ENCODE measurements around the gene RPL32. TPM values are rescaled to one million over a fixed set of nuclear protein-coding genes. Genes with fewer than 3 reads are reported as not detected.

RPL32 gene
- total and polyA plus RNA-seq, 2 donors from 2014 or later, result 1,227 to 2,612 TPM

GRCh38 chr3:12785096-12785495 lies 56.3 kb downstream of the RPL32 start:
- no peaks in the 10 kb centered on the region for H3K9me3 ChIP-seq (ENCODE audit: control insufficient read depth in 2 of 3, insufficient read depth in 1 of 3, low read length in 3 of 3)
- intact Hi-C loops (cut with DNase I), result no loop called here
- no peak overlapping the region for H3K4me3 ChIP-seq (ENCODE audit: low read length in 3 of 3)
- H3K4me1 ChIP-seq (ENCODE audit: control insufficient read depth in 2 of 3, insufficient read depth in 2 of 3, low read depth in 1 of 3, low read length in 3 of 3), result no peaks in the 10 kb centered on the region
- no peak overlapping the region for H3K27ac ChIP-seq (ENCODE audit: low read depth in 2 of 2, low read length in 2 of 2)
- FAIRE-seq (no peak), DNase-seq (no peak)
- no peak for TF ChIP-seq CTCF (IDR thresholded peaks at IDR 0.05; ENCODE audit: borderline replicate concordance, extremely low read depth, insufficient read depth)
- H3K36me3 ChIP-seq (ENCODE audit: control insufficient read depth in 2 of 3, insufficient read depth in 3 of 3, low read length in 3 of 3), result no peaks in the 10 kb centered on the region
- no peaks in the 10 kb centered on the region for H3K27me3 ChIP-seq (ENCODE audit: control insufficient read depth, insufficient read depth, low read length)
- H3K9ac ChIP-seq (ENCODE audit: low read length in 3 of 3), result no peak overlapping the region

Other genes starting within 250 kb of the RPL32 start
- 79.6 TPM for gene RAF1, start 177.4 kb downstream of the RPL32 start, total RNA-seq
- gene RAF1, start 177.4 kb downstream of the RPL32 start, polyA plus RNA-seq (ENCODE audit: insufficient read depth, low read depth, low replicate concordance), result 53.0 TPM
- gene TMEM40, start 82.3 kb downstream of the RPL32 start, total RNA-seq, result not detected
- 0.52 TPM for gene TMEM40, start 82.3 kb downstream of the RPL32 start, polyA plus RNA-seq (ENCODE audit: insufficient read depth, low read depth, low replicate concordance)
- 7.1 TPM for gene CAND2, start 44.9 kb downstream of the RPL32 start, total RNA-seq
- 3.9 TPM for gene CAND2, start 44.9 kb downstream of the RPL32 start, polyA plus RNA-seq (ENCODE audit: insufficient read depth, low read depth, low replicate concordance)
- 45.7 TPM for gene IQSEC1, start 231.9 kb upstream of the RPL32 start, total RNA-seq
- gene IQSEC1, start 231.9 kb upstream of the RPL32 start, polyA plus RNA-seq (ENCODE audit: insufficient read depth, low read depth, low replicate concordance), result 15.1 TPM

All from kidney (tissue), 14 donors.